ENCODE results near the gene HSF4.
A peak's percentile ranks its signal among the peaks of the same experiment; 100 is the strongest.

HSF4 gene

GRCh38 chr16:67166598-67167168, 2.1 kb downstream of the HSF4 start:
- no peak for DNase-seq

- no peak for DNase-seq
Measured at GRCh38 chr16:67167588-67167987, 3.0 kb downstream of the HSF4 start.

DNA sequence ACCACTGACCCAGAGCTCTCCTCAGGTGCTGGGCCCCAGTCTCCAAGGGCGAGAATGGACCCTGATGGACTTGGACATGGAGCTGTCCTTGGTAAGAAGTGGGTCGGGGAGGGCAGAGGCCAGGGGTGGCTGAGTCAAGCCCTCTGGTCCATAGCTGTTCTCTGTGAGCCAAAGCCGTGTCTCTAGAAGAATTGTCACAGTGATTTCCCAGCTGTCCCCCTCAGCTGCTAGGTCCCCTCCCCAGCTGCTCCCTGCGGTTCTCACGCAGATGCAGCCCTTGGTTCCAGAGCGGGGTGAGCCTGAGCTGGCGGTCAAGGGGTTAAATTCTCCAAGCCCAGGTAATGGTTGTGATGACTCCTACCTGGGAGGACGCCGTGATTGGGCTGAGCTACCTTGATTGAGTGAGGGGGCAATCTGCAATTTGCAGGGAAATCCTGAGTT, 4.5 kb downstream of the HSF4 start:
- DNase-seq = no peak

DNA sequence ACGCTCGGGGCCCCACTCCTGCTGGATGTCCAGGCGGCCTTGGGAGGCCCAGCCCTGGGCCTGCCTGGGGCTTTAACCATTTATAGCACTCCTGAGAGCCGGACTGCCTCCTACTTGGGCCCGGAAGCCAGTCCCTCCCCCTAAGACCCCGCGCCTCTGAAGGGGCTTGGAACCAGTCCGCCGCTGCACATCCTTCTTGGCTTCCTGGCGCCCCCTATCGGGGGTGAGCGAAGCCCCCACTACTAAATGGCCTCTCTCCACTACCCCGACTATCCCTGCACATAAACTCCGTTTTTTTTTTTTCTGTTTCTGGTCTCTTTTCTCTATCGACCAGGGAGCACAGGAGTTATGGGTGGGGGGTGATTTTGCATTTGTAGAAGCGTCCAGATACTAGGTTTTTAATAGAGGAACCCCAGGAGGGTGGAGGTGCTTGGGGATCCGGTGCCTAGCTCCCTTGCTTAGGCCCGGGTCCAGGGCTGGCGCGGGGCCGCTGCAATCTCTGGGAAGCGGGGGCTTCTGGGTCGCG, 5.2 kb downstream of the HSF4 start:
- DNase-seq = peak; percentile 52

GRCh38 chr16:67170168-67170948, 5.8 kb downstream of the HSF4 start, which contains the start of gene NOL3:
TSS of gene NOL3 (plus strand) at chr16:67170538.
- peak; percentile 91 for DNase-seq

GRCh38 chr16:67170949-67171649, 6.6 kb downstream of the HSF4 start:
- DNase-seq = no peak

- DNase-seq = no peak
Measured at GRCh38 chr16:67173323-67173722, 8.8 kb downstream of the HSF4 start.

DNA sequence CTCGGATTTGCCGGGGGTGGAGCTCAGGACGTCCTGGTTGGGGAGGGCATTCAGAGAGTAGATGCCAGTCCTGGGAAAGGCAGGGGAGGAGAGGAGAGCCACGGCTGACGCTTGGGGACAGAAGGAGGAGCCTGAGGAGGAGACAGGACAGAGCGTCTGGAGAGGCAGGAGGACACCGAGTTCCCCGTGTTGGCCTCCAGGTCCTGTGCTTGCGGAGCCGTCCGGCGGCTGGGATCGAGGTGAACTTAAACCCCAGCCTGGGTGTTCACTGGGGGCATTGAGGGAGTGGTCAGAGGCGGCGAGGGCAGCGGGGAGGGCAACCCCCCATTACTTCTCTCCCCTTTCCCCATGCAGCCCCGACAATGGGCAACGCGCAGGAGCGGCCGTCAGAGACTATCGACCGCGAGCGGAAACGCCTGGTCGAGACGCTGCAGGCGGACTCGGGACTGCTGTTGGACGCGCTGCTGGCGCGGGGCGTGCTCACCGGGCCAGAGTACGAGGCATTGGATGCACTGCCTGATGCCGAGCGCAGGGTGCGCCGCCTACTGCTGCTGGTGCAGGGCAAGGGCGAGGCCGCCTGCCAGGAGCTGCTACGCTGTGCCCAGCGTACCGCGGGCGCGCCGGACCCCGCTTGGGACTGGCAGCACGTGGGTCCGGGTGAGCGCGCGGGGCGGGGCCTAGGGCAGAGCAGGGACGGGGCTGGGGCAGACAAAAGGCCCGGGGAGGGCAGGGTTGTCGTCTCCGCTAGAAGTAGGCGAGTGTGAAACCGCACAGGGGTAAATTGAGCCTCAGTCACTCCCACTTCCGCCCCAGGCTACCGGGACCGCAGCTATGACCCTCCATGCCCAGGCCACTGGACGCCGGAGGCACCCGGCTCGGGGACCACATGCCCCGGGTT, 9.5 kb downstream of the HSF4 start:
- peak; percentile 73 for DNase-seq

DNA sequence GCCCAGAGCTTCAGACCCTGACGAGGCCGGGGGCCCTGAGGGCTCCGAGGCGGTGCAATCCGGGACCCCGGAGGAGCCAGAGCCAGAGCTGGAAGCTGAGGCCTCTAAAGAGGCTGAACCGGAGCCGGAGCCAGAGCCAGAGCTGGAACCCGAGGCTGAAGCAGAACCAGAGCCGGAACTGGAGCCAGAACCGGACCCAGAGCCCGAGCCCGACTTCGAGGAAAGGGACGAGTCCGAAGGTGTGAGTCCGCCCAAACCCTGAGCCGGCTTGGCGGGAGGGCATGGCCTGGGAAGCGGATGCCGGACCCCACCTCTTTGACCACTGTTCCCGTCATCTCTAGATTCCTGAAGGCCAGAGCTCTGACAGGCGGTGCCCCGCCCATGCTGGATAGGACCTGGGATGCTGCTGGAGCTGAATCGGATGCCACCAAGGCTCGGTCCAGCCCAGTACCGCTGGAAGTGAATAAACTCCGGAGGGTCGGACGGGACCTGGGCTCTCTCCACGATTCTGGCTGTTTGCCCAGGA, 10.2 kb downstream of the HSF4 start:
- no peak for DNase-seq

DNA sequence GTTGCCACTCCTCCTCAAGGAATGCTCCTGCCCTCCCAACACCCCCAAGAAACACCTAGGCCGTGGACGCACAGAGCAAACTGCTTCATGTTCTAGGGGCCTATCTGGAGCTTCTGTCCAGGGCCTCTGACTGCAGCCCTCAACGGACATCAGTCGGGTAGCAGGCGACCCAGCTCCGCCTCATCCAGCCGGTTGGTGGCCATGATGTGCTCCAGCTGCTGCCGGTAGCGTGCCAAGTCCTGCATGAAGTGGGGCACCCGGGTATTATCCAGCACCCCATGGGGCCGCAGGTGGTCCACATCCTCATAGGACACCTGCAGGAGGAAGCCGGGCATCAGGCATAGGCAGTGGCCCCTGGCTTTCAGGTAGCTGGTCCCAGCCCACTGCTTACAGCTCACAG, 12.1 kb downstream of the HSF4 start:
- no peak for DNase-seq

GRCh38 chr16:67177743-67178699, 13.5 kb downstream of the HSF4 start:
- DNase-seq = peak; percentile 43

DNA sequence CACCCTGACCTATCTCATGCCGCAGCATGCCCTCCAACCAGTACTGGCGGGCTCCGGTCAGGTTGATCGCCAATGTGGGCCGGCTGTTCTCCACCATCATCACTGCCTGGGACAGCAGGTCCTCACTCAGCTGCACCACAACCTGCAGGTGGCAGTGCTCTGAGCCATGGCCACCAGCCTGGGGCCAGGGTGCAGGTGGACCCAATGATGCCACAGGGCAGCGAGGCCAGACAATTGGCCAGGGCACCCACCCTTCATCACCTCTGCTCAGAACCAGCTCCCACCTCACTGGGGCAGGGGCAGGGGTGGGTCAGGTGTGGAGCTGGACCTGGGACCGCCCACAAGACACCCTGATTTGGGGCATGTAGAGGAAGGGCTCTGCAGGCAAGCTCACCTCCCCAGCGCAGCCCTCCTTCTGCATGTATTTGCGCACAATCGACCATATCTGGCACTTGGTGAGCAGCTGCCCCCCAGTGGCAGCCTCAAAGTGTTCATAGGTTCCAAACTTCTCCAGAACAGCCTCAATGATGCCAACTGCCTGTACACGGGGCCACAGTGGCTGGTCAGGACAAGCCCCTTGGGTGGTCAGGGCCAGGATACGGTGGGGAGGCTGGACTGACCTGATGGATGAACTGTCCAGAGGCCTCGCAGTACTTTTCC, 15.0 kb downstream of the HSF4 start:
- no peak for DNase-seq

DNA sequence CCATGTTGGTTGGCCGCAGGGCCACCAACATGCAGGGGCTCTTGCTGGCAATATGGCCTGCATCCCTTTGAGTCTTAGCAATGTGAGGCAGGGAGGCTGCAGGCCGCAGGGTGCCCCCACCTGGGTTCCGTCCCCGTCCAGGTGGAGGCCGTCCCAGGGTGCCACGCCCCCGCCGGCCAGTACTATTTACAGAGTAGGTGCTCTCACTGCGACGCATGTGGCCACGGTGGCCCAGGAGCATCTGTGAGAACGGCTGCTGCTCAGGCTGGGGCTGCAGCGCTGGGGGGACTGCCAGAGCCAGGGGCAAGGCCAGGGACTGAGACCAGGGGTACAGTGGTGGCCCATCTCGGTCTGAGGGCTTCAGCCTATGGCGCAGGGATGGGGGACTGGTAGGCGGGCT, 15.6 kb downstream of the HSF4 start:
- DNase-seq = no peak

- DNase-seq = peak; percentile 74
Measured at GRCh38 chr16:67181346-67181745, 16.8 kb downstream of the HSF4 start.

DNA sequence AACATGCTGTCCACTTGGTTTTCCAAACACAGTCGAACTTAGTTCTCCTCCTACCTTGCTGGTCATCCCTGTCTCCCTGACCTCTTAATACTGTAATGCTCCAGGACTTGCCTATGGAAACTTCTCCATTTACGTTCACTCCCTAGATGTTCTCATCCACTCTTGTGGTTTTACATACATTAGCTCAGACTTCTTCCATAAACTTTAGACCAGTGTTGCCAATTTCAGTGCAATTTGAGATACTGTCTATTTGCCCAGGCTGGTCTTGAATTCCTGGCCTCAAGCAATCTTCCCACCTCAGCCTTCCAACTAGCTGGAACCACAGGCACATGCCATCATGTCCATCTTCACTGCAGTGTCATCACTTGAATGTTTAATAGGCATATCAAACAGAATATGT, 17.7 kb downstream of the HSF4 start:
- DNase-seq = no peak

DNA sequence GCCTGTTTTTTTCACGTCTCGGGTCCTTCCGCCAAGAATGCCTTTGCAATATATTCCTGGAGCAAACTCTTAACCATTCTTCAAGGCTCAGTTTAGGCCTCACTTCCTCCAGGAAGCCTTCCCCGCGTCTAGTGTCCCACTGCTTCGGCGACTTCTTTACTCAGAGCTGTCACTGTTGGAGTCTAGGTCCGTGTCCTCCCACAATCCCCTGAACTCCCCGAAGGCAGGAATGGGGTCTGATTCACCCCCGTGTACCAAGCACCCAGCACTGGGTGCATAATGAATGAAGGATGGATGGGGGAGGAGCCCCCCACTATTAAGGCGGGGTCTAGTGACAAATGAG, 18.7 kb downstream of the HSF4 start:
- DNase-seq = no peak

DNA sequence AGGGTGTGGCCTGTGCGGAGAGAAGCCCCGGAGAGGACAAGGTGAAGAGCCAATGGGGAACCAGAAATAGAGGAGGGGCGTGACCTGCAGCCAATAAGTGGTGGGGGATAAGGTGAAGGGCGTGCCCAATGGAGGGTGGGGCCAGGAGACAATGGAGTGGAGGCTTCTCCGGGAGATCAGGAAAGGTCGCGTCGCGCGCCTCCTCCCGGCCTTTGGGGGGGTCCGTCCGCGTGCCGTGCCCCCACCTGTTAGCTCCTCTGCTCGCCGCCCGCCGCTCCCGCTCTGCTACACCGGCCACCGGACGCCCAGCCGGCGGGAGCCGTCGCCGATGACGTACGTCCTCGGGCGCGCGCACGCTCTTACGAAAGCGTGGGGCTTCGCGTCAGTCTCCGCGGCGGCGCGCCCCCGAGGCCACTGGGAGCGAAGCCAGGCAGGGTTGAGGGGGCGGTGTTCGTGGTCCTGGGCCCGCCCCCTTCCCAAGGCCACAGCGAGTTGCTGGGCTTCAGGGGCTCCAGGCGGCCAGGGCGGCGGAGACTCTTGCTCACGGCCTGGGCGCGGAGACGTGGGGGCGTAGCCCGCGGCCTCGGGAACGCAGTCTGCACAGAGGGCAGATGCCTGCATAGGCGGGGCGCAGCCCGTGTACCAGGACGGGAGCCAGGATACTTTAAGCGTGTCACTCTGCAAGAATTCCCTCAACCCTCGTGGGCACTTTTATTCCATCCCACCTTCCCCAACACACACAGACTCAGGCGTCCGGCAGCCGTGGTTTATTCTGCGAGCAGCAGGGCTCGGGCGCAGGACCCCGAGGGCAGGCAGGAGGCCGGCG, 19.3 kb downstream of the HSF4 start, which contains the start of gene MATCAP1:
Gene MATCAP1 (minus strand): TSS at position 337 of the 826 bp plus-strand sequence. CDS start 3,353 bp downstream, outside the sequence.
- peak; percentile 98 for DNase-seq

GRCh38 chr16:67184453-67184994, 20.0 kb downstream of the HSF4 start:
- no peak for DNase-seq
